HuH-7.5 (cell line): ENCODE measurements around the gene RBM3.

Experiments used
- DNase-seq: peaks from one replicate; pipeline ENCODE4 v3.0.0; 2011; ENCODE audit warnings: low spot score

The RBM3 gene

GRCh38 chrX:48626401-48627298 lies 52.4 kb downstream of the RBM3 start:
- no peak for DNase-seq
